Stimulated activated CD4-positive, alpha-beta T cell treated with anti-CD3 and anti-CD28 coated beads, Interleukin-15, amount 100 ng/mL, for 1 hour (primary cell): ENCODE data around the gene TTC16.

Experiments used
- DNase-seq, 2 donors: peaks; one replicate each; pipeline ENCODE4 v3.0.0-alpha.2; 2020; ENCODE audit warnings: low read depth in 1 of 2, low spot score in 1 of 2

TTC16 gene

GRCh38 chr9:127715470-127716337, at the start of gene TTC16, which contains the start of gene PTRH1:
TSS of gene TTC16 (plus strand) at chr9:127716079. CDS start at chr9:127716146, 67 bp downstream.
TSS of gene PTRH1 (minus strand) at chr9:127715663. CDS start at chr9:127715639, 24 bp downstream.
- peak; percentile 88 to 95 for DNase-seq

- DNase-seq = no peak
These were observed 48.6 kb upstream of the TTC16 start for GRCh38 chr9:127667127-127667844.

- no peak for DNase-seq
These were observed 48.0 kb upstream of the TTC16 start for GRCh38 chr9:127667906-127668305.

GRCh38 chr9:127673234-127673633, 42.6 kb upstream of the TTC16 start:
- DNase-seq = no peak

GRCh38 chr9:127676638-127677037, 39.2 kb upstream of the TTC16 start:
- no peak for DNase-seq

- no peak for DNase-seq
These were observed 36.4 kb upstream of the TTC16 start for GRCh38 chr9:127679506-127679905.

GRCh38 chr9:127680226-127680625, 35.7 kb upstream of the TTC16 start:
- no peak for DNase-seq

- no peak for DNase-seq
These were observed 35.0 kb upstream of the TTC16 start for GRCh38 chr9:127680846-127681245.

- DNase-seq = no peak
These were observed 33.3 kb upstream of the TTC16 start for GRCh38 chr9:127682351-127683136.

GRCh38 chr9:127683723-127684122, 32.2 kb upstream of the TTC16 start:
- DNase-seq = no peak

- DNase-seq = no peak
These were observed 31.3 kb upstream of the TTC16 start for GRCh38 chr9:127684576-127684975.

GRCh38 chr9:127686461-127687393, 29.2 kb upstream of the TTC16 start:
- DNase-seq = no peak

- no peak for DNase-seq
These were observed 26.4 kb upstream of the TTC16 start for GRCh38 chr9:127689329-127690000.

- no peak for DNase-seq
These were observed 25.1 kb upstream of the TTC16 start for GRCh38 chr9:127690735-127691134.

- DNase-seq = no peak
These were observed 23.8 kb upstream of the TTC16 start for GRCh38 chr9:127692071-127692470.

GRCh38 chr9:127693143-127693542, 22.7 kb upstream of the TTC16 start:
- DNase-seq = no peak

GRCh38 chr9:127693697-127694096, 22.2 kb upstream of the TTC16 start:
- no peak for DNase-seq

- DNase-seq = no peak
These were observed 20.8 kb upstream of the TTC16 start for GRCh38 chr9:127694890-127695720.

GRCh38 chr9:127697575-127697974, 18.3 kb upstream of the TTC16 start:
- no peak for DNase-seq
